HCT116 (cell line): ENCODE measurements around the gene FAAH2. TPM values are rescaled to one million over a fixed set of nuclear protein-coding genes. Genes with fewer than 3 reads are reported as not detected.

Source experiments
- ATAC-seq: fragments of 200-7000 bp; cut with Tn5 transposase; 2 replicates; pipeline ENCODE4 v1.9.1; 2020; ENCODE audit warnings: mild to moderate bottlenecking, moderate library complexity
- BruUV-seq: library from RNA; stranded (reverse); fragments of 400-500 nt; replicated peaks from 2 replicates; lab custom pipeline; 2021; lab: Mats Ljungman, UMichigan
- CTCF ChIA-PET: fragments of 300-600 bp; sonication (Branson Sonifier 250); formaldehyde crosslinking; loops from one replicate; lab custom pipeline; 2021; ENCODE audit warnings: antibody characterized with exemption; lab: Charles Lee
- POLR2A ChIA-PET: fragments of 300-600, 350-600 bp; sonication (Branson Sonifier 250); formaldehyde crosslinking; loops from one replicate; lab custom pipeline; 2021; ENCODE audit warnings: antibody characterized with exemption; lab: Charles Lee
- RAD21 ChIA-PET, 2 experiments: fragments of 300-600 bp; sonication (Branson Sonifier 250); formaldehyde crosslinking; loops; one replicate each; lab custom pipeline; 2023; ENCODE audit warnings: low total read pairs in 2 of 2; ENCODE audit not compliant: uncharacterized antibody in 2 of 2, unreplicated experiment in 2 of 2, low non-redundant PET in 1 of 2; lab: Charles Lee
- DNase-seq: peaks from one replicate; pipeline ENCODE4 v3.0.0-alpha.2; 2010; ENCODE audit warnings: low read depth, low spot score
- H2AFZ ChIP-seq: fragments of 200-600 bp; shearing (Covaris generic), sonication (generic); 2 replicates; pipeline ENCODE4 v1.6.1; 2017; ENCODE audit warnings: low read depth, mixed run types, mixed read lengths, antibody characterized with exemption, low read length; ENCODE audit not compliant: poor library complexity, severe bottlenecking
- H3K27ac ChIP-seq: 2 replicates; pipeline ENCODE4 v1.5.1; 2012; ENCODE audit warnings: low read depth, low read length
- H3K27me3 ChIP-seq: fragments of 200-600 bp; sonication (generic); 2 replicates; pipeline ENCODE4 v1.6.1; 2016; ENCODE audit warnings: mixed run types, low read length, mixed read lengths; ENCODE audit not compliant: insufficient read depth
- H3K36me3 ChIP-seq, 2 experiments: fragments of 200-500 bp in 1 of 2; fragments of 200-600 bp in 1 of 2; sonication (Bioruptor generic) in 1 of 2; sonication (generic) in 1 of 2; 2 replicates each; pipeline versions ENCODE4 v1.5.1 to v1.6.1; 2014 to 2016; ENCODE audit warnings: low read length in 2 of 2, inconsistent platforms in 1 of 2, mixed read lengths in 1 of 2, mixed run types in 1 of 2; ENCODE audit not compliant: insufficient read depth in 2 of 2, control insufficient read depth in 1 of 2
- H3K4me1 ChIP-seq, 2 experiments: fragments of 200-600 bp in 1 of 2; sonication (generic) in 1 of 2; 2 replicates each; pipeline versions ENCODE4 v1.5.1 to v1.6.1; 2012 to 2017; ENCODE audit warnings: low read length in 2 of 2, inconsistent platforms in 1 of 2, mild to moderate bottlenecking in 1 of 2, mixed read lengths in 1 of 2, mixed run types in 1 of 2, moderate library complexity in 1 of 2; ENCODE audit not compliant: insufficient read depth in 2 of 2, control insufficient read depth in 1 of 2
- H3K4me2 ChIP-seq: fragments of 200-600 bp; sonication (generic); 2 replicates; pipeline ENCODE4 v1.6.1; 2017; ENCODE audit warnings: mixed run types, low read length, mixed read lengths
- H3K4me3 ChIP-seq, 2 experiments: fragments of 200-600 bp in 1 of 2; sonication (generic) in 1 of 2; replicated peaks in 1 of 2; 2 replicates each; pipeline ENCODE4 v1.5.1; 2011 to 2016; ENCODE audit warnings: low read length in 2 of 2, control low read depth in 1 of 2, low read depth in 1 of 2, mild to moderate bottlenecking in 1 of 2, mixed read lengths in 1 of 2, mixed run types in 1 of 2
- H3K79me2 ChIP-seq: fragments of 200-600 bp; sonication (generic); 2 replicates; pipeline ENCODE4 v1.6.1; 2017; ENCODE audit warnings: mild to moderate bottlenecking, mixed run types, low read length, moderate library complexity, mixed read lengths; ENCODE audit not compliant: insufficient read depth
- H3K9ac ChIP-seq: fragments of 200-600 bp; sonication (generic); 2 replicates; pipeline ENCODE4 v1.6.1; 2016; ENCODE audit warnings: low read length, mixed read lengths
- H3K9me2 ChIP-seq: fragments of 200-600 bp; sonication (generic), shearing (Covaris generic); 2 replicates; pipeline ENCODE4 v1.6.1; 2017; ENCODE audit warnings: mixed run types, mild to moderate bottlenecking, moderate library complexity; ENCODE audit not compliant: insufficient read depth
- H3K9me3 ChIP-seq, 2 experiments: fragments of 200-500 bp in 1 of 2; fragments of 200-600 bp in 1 of 2; sonication (Bioruptor generic) in 1 of 2; sonication (generic) in 1 of 2; 2 replicates each; pipeline ENCODE4 v1.6.1; 2014 to 2017; ENCODE audit warnings: low read length in 2 of 2, mixed read lengths in 2 of 2, inconsistent platforms in 1 of 2, low read depth in 1 of 2, mild to moderate bottlenecking in 1 of 2, mixed run types in 1 of 2, moderate library complexity in 1 of 2; ENCODE audit not compliant: control insufficient read depth in 1 of 2, insufficient read depth in 1 of 2
- H4K20me1 ChIP-seq: fragments of 200-600 bp; sonication (generic), shearing (Covaris generic); 2 replicates; pipeline ENCODE4 v1.6.1; 2017; ENCODE audit warnings: mixed run types, mild to moderate bottlenecking, moderate library complexity; ENCODE audit not compliant: insufficient read depth
- EGR1 ChIP-seq: IDR thresholded peaks from 2 replicates; pipeline ENCODE4 v1.6.1; 2012; ENCODE audit warnings: low read depth
- ELF1 ChIP-seq: IDR thresholded peaks from 2 replicates; pipeline ENCODE4 v1.6.1; 2012; ENCODE audit warnings: low read depth, borderline replicate concordance
- EZH2 ChIP-seq: fragments of 200-600 bp; sonication (generic); IDR thresholded peaks from 2 replicates; pipeline ENCODE4 v1.6.1; 2017; ENCODE audit warnings: antibody characterized with exemption, mixed run types
- FOSL1 ChIP-seq: IDR thresholded peaks from 2 replicates; pipeline ENCODE4 v1.6.1; 2012; ENCODE audit warnings: low read depth
- POLR2A ChIP-seq: IDR thresholded peaks from 2 replicates; pipeline ENCODE4 v1.7.0; 2011; ENCODE audit warnings: borderline replicate concordance; ENCODE audit not compliant: insufficient read depth, insufficient read length; ENCODE audit errors: extremely low read depth
- SIN3A ChIP-seq: IDR thresholded peaks from 2 replicates; pipeline ENCODE4 v1.6.1; 2012; ENCODE audit warnings: low read depth
- YY1 ChIP-seq: IDR thresholded peaks from 2 replicates; pipeline ENCODE4 v1.6.1; 2011; ENCODE audit warnings: low read length, low read depth, moderate library complexity, mild to moderate bottlenecking; ENCODE audit not compliant: insufficient replicate concordance; ENCODE audit errors: extremely low read depth
- ZFX ChIP-seq: fragments of 450-650 bp; IDR thresholded peaks from 2 replicates; pipeline ENCODE4 v1.6.1; 2017
- intact Hi-C: fragments of 100-400 bp; cut with micrococcal nuclease; formaldehyde crosslinking; loops from 2 replicates; pipeline ENCODE4 v1.10.0; 2022
- total RNA-seq: library from RNA; stranded (reverse); gene quantifications from one replicate; pipeline ENCODE4 v1.2.1, GENCODE V29; 2021; ENCODE audit not compliant: unreplicated experiment
- TF ChIP-seq, protein P1 (sequence below): IDR thresholded peaks from 2 replicates; pipeline ENCODE4 v1.6.1; 2012
- TF ChIP-seq, protein P2 (sequence below): IDR thresholded peaks from 2 replicates; pipeline ENCODE4 v1.6.1; 2012; ENCODE audit warnings: low read depth
- TF ChIP-seq, protein P3 (sequence below): IDR thresholded peaks from 2 replicates; pipeline ENCODE4 v1.6.1; 2012
- TF ChIP-seq, protein P4 (sequence below), 3 experiments: fragments of 200-600 bp in 1 of 3; sonication (generic) in 1 of 3; IDR thresholded peaks in 2 of 3; conservative IDR thresholded peaks in 1 of 3; 2 replicates each; pipeline ENCODE4 v1.5.1; 2012 to 2017; ENCODE audit warnings: low read depth in 2 of 3, low read length in 2 of 3, antibody characterized with exemption in 1 of 3, borderline replicate concordance in 1 of 3, control low read depth in 1 of 3, mild to moderate bottlenecking in 1 of 3, mixed read lengths in 1 of 3, mixed run types in 1 of 3, moderate library complexity in 1 of 3; ENCODE audit not compliant: insufficient read depth in 1 of 3

Gene FAAH2
- total RNA-seq, 1 experiment from 2014 or later, result 6.1 TPM

- ChIA-PET RAD21 (no interaction called here), POLR2A (no interaction called here), CTCF (no interaction called here)
- Histone ChIP-seq H3K4me2 (no peak overlapping the region), H4K20me1 (no peaks in the 10 kb centered on the region), H3K9me3 (no peaks in the 10 kb centered on the region), H3K36me3 (no peaks in the 10 kb centered on the region), H3K4me3 (no peak overlapping the region), H3K79me2 (no peaks in the 10 kb centered on the region), H3K27me3 (no peaks in the 10 kb centered on the region), H3K9me2 (no peaks in the 10 kb centered on the region), H3K27ac (no peak overlapping the region), H3K4me1 (no peaks in the 10 kb centered on the region), H3K9ac (no peak overlapping the region), H2AFZ (no peak overlapping the region)
- no peak for DNase-seq
- ATAC-seq, result no peak
- intact Hi-C loops, result no loop called here
- no TSS peak for BruUV-seq
- TF ChIP-seq POLR2A (no peak), FOSL1 (no peak), EGR1 (no peak), SIN3A (no peak), ELF1 (no peak), YY1 (no peak), ZFX (no peak), EZH2 (no peak)
- TF ChIP-seq, protein P1, sequence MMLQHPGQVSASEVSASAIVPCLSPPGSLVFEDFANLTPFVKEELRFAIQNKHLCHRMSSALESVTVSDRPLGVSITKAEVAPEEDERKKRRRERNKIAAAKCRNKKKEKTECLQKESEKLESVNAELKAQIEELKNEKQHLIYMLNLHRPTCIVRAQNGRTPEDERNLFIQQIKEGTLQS, result no peak
- TF ChIP-seq, protein P2, sequence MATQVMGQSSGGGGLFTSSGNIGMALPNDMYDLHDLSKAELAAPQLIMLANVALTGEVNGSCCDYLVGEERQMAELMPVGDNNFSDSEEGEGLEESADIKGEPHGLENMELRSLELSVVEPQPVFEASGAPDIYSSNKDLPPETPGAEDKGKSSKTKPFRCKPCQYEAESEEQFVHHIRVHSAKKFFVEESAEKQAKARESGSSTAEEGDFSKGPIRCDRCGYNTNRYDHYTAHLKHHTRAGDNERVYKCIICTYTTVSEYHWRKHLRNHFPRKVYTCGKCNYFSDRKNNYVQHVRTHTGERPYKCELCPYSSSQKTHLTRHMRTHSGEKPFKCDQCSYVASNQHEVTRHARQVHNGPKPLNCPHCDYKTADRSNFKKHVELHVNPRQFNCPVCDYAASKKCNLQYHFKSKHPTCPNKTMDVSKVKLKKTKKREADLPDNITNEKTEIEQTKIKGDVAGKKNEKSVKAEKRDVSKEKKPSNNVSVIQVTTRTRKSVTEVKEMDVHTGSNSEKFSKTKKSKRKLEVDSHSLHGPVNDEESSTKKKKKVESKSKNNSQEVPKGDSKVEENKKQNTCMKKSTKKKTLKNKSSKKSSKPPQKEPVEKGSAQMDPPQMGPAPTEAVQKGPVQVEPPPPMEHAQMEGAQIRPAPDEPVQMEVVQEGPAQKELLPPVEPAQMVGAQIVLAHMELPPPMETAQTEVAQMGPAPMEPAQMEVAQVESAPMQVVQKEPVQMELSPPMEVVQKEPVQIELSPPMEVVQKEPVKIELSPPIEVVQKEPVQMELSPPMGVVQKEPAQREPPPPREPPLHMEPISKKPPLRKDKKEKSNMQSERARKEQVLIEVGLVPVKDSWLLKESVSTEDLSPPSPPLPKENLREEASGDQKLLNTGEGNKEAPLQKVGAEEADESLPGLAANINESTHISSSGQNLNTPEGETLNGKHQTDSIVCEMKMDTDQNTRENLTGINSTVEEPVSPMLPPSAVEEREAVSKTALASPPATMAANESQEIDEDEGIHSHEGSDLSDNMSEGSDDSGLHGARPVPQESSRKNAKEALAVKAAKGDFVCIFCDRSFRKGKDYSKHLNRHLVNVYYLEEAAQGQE, result no peak
- TF ChIP-seq, protein P3, sequence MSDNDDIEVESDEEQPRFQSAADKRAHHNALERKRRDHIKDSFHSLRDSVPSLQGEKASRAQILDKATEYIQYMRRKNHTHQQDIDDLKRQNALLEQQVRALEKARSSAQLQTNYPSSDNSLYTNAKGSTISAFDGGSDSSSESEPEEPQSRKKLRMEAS, result no peak
- TF ChIP-seq, protein P4, sequence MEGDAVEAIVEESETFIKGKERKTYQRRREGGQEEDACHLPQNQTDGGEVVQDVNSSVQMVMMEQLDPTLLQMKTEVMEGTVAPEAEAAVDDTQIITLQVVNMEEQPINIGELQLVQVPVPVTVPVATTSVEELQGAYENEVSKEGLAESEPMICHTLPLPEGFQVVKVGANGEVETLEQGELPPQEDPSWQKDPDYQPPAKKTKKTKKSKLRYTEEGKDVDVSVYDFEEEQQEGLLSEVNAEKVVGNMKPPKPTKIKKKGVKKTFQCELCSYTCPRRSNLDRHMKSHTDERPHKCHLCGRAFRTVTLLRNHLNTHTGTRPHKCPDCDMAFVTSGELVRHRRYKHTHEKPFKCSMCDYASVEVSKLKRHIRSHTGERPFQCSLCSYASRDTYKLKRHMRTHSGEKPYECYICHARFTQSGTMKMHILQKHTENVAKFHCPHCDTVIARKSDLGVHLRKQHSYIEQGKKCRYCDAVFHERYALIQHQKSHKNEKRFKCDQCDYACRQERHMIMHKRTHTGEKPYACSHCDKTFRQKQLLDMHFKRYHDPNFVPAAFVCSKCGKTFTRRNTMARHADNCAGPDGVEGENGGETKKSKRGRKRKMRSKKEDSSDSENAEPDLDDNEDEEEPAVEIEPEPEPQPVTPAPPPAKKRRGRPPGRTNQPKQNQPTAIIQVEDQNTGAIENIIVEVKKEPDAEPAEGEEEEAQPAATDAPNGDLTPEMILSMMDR (IDR thresholded peaks at IDR 0.05 in 2 of 3, conservative IDR thresholded peaks at IDR 0.05 in 1 of 3; ENCODE audit: borderline replicate concordance in 1 of 3, insufficient read depth in 1 of 3, low read depth in 2 of 3, low read length in 2 of 3), result no peak
Measured at GRCh38 chrX:57481514-57481913, 195.0 kb downstream of the FAAH2 start.
